Colonic mucosa (tissue), 4 donors: ENCODE results near the gene MAP3K21. TPM values are rescaled to one million over a fixed set of nuclear protein-coding genes. Genes with fewer than 3 reads are reported as not detected.

Experiments used
- DNase-seq: peaks from one replicate; pipeline ENCODE4 v3.0.0-alpha.2; 2020
- H3K27ac ChIP-seq: fragments of 200-600 bp; one replicate; pipeline ENCODE4 v1.8.0; 2021
- H3K27me3 ChIP-seq: fragments of 200-600 bp; one replicate; pipeline ENCODE4 v1.8.0; 2021
- H3K36me3 ChIP-seq: fragments of 200-600 bp; one replicate; pipeline ENCODE4 v1.8.0; 2021
- H3K4me1 ChIP-seq: fragments of 200-600 bp; one replicate; pipeline ENCODE4 v1.8.0; 2021; ENCODE audit warnings: mild to moderate bottlenecking
- H3K4me3 ChIP-seq: fragments of 200-600 bp; one replicate; pipeline ENCODE4 v1.8.0; 2021
- H3K9ac ChIP-seq, 2 donors: one replicate each; pipeline ENCODE4 v1.7.0; 2013; ENCODE audit warnings: control low read depth in 2 of 2, low read depth in 2 of 2, low read length in 2 of 2
- H3K9me3 ChIP-seq: fragments of 200-600 bp; one replicate; pipeline ENCODE4 v1.8.0; 2021
- CTCF ChIP-seq: fragments of 200-600 bp; IDR thresholded peaks from one replicate; pipeline ENCODE4 v1.8.0; 2022; ENCODE audit warnings: antibody characterized with exemption, mild to moderate bottlenecking
- intact Hi-C: fragments of 100-400 bp; cut with DNase I; formaldehyde crosslinking; loops from one replicate; pipeline ENCODE4 v1.14.1; 2022
- total RNA-seq, 2 donors: library from RNA; stranded (reverse); fragmentation: NEBNext Ultra II Directional in 1 of 2; extraction: Animal tissue kit (Norgen Biotek cat#: 25700) in 1 of 2; gene quantifications; one replicate each; pipeline ENCODE4 v1.2.1, GENCODE V29; 2021
- donor health status: healthy.
- donor health status: DM: no; HTN: no; CAD: no.
- donor health status: DM: no; HTN: no; CAD: no.

Gene MAP3K21
- total RNA-seq, 2 donors from 2014 or later, result 16.4 to 20.5 TPM

DNA sequence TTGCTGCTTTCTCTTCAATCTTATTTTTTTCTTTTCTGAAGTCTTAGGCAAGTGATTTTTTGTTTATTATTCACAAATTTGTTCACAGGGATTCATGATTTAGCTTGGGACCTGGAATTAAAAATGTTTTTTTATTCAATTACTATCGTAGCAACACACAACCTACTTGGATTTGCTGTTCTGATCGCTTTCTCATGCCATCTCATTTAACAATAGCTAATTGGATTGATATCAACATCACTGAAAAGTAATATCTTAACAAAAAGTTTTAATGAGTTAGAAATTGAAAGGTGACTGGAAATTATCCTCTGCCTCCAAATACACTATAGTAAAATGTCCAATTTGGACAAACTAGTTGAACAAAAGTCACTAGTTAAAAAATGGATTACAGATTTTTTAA, 32.4 kb downstream of the MAP3K21 start:
- no peak for TF ChIP-seq CTCF
- no peak for DNase-seq
- no peaks in the 10 kb centered on the region for H3K27me3 ChIP-seq
- H3K27ac ChIP-seq, result no peak overlapping the region
- H3K4me3 ChIP-seq, result no peak overlapping the region
- H3K9me3 ChIP-seq, result no peaks in the 10 kb centered on the region
- H3K36me3 ChIP-seq, result no peaks in the 10 kb centered on the region
- no peak overlapping the region for H3K9ac ChIP-seq
- intact Hi-C loops, result no loop called here
- H3K4me1 ChIP-seq, result no peaks in the 10 kb centered on the region

DNA sequence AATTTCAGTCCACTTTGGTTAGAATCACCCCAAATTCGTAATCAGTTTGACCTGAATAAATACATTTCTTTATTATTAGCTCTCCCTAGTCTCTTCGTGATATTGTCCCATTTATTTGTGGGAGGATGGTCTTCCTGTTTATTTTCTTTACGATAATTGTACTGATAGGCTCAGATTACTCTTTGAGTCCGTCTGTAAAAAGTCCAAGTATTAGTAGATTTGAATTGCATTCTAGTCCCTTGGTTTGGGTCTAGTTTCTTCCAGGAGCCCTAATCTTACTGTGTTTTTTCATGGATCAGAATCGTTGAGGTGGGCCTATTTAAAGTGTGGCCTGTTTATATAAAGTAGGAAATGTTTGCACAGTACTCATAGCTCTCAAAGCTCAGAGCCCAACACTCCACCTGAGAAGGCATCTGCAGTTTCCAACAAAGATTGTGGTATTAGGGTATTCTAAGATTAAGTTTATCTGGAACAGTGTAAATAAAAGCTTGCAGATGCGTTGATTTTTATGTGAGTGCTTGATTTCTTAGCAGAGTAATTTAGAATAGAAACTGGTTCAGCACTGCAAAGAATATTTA, 33.1 kb downstream of the MAP3K21 start:
- Histone ChIP-seq H3K4me3 (no peak overlapping the region), H3K9me3 (no peaks in the 10 kb centered on the region), H3K9ac (no peak overlapping the region), H3K27ac (no peak overlapping the region), H3K4me1 (no peaks in the 10 kb centered on the region), H3K27me3 (no peaks in the 10 kb centered on the region), H3K36me3 (no peaks in the 10 kb centered on the region)
- no peak for TF ChIP-seq CTCF
- intact Hi-C loops, result no loop called here
- no peak for DNase-seq

- H3K4me3 ChIP-seq, result no peak overlapping the region
- no peaks in the 10 kb centered on the region for H3K27me3 ChIP-seq
- no peaks in the 10 kb centered on the region for H3K36me3 ChIP-seq
- H3K4me1 ChIP-seq, result no peaks in the 10 kb centered on the region
- TF ChIP-seq CTCF, result no peak
- no peaks in the 10 kb centered on the region for H3K9me3 ChIP-seq
- no peak overlapping the region for H3K27ac ChIP-seq
- intact Hi-C loops, result no loop called here
- H3K9ac ChIP-seq, result no peak overlapping the region
- no peak for DNase-seq
Observed at GRCh38 chr1:233361876-233362275, 34.4 kb downstream of the MAP3K21 start.

DNA sequence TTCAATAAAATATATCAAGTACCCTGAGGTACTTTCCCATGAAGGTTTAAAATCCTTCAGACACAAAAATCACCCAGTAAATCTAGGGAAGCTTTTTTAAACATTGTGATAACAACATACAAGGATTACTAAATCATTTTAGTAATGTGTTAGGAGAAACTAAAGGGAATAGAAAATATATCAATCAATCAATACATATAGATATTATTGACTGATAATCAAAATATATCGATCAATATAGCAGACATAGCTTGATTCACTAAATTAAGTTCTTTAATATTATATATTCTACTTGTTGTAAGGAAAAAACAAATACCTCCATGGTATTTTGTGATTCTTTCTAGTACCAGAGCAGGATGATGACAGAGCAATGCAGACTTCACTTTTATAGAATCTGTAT, 35.2 kb downstream of the MAP3K21 start:
- intact Hi-C loops, result no loop called here
- Histone ChIP-seq H3K4me3 (no peak overlapping the region), H3K9ac (no peak overlapping the region), H3K4me1 (no peaks in the 10 kb centered on the region), H3K9me3 (no peaks in the 10 kb centered on the region), H3K27ac (no peak overlapping the region), H3K36me3 (no peaks in the 10 kb centered on the region), H3K27me3 (no peaks in the 10 kb centered on the region)
- no peak for DNase-seq
- no peak for TF ChIP-seq CTCF

- no peaks in the 10 kb centered on the region for H3K9me3 ChIP-seq
- no peak for TF ChIP-seq CTCF
- intact Hi-C loops, result no loop called here
- no peaks in the 10 kb centered on the region for H3K4me1 ChIP-seq
- H3K9ac ChIP-seq, result no peak overlapping the region
- no peak overlapping the region for H3K27ac ChIP-seq
- no peak overlapping the region for H3K4me3 ChIP-seq
- H3K27me3 ChIP-seq, result no peaks in the 10 kb centered on the region
- H3K36me3 ChIP-seq, result no peaks in the 10 kb centered on the region
- no peak for DNase-seq
Observed at GRCh38 chr1:233364026-233364425, 36.5 kb downstream of the MAP3K21 start.
